ENCODE results near the gene SLC66A2. TPM values are rescaled to one million over a fixed set of nuclear protein-coding genes. Genes with fewer than 3 reads are reported as not detected.

The SLC66A2 gene
- total RNA-seq, 2 donors from 2014 or later, result 31.5 to 31.9 TPM

DNA sequence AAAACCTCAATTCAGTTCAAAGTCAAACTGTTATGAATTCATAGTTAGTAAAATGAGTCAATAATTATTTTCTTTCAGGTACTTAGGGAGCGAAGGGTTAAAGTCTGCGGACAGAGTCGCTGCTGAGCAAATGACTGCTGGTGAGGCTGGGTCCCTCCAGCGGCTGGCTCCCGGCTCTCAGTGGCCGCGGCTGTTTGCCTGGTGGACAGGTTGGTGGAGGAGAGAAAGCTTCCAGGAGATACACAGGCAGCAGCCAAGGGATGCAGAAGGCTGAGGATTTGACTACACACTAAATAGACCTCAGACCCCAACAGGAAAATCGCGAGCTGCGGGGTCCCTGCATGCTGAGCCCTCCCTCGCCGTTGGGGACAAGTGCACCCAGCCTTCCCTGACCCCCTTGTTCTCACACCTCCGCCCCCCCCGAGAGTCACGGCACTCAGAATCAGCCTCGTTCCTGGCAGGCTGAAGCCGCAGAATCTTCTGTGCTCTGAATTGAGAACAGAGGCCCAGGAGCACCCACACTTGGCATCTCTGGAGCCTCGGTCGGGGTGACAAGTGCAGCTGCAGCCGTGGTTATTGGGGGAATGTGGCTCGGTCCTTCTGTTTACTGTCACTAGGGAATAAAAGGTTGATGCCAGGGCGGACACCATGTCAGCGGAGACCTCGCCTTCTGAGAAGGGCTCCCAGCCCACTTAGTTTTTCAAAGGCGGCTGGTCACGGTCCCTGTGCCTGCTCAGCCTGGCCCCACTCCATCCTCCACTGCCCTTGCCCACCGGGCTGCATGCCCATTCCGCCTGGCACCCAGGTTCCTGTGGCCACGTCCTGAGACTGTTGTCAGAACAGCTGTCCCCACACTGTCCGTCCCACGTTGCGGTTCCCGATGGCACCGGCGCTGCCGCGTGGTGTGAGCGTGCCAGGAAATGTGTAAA is 74.0 kb downstream of the SLC66A2 start:
- no peak for DNase-seq
- no peak for ATAC-seq
- intact Hi-C loops (cut with DNase I), result no loop called here

DNA sequence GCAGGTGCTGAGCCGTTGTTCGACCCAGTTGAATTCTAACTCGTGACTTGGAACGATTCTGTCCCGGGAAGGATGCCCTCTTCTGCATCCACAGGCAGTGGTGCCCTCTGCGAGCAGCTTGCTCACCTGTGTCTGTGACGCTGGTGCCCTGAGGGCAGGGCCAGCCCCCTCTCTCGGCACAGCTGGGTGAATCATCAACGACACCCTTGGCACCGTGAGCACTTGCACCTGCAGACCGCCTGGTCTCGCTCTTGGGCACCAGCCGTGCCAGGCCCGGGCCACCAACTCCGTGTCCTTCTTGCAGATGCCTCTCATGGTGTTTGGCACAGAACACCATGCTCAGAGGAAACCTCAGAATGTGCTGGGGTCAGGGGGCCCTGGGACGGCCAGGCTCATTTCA is 75.0 kb downstream of the SLC66A2 start:
- ATAC-seq, result no peak
- no peak for DNase-seq
- intact Hi-C loops (cut with DNase I), result no loop called here

DNA sequence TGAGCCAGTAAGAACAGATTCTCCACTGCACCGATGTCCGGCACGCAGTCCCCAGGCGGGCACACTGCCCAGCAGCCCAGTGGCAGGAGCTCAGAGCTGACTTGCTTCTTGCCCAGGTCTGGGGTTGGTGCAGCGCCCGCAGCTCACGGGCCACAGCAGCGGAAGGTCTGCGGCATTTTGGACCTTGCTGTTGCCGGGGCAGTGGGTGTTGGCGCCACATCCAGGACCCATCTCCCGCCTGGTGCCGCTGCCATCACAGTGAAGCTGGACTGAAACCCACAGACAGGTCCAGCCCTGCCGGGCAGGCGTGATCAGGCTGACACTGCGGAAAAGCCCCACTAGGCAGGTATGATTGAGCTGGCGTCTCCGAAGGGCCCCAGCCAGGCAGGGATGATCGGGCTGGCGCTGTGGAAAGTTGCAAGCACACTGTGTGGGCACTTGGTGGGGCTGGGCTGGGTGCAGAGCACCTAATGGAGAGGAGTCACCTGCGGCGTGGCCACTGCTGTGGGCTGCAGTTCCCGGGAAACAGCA is 75.5 kb downstream of the SLC66A2 start:
- DNase-seq (no peak), ATAC-seq (no peak)
- intact Hi-C loops (cut with DNase I), result no loop called here

DNA sequence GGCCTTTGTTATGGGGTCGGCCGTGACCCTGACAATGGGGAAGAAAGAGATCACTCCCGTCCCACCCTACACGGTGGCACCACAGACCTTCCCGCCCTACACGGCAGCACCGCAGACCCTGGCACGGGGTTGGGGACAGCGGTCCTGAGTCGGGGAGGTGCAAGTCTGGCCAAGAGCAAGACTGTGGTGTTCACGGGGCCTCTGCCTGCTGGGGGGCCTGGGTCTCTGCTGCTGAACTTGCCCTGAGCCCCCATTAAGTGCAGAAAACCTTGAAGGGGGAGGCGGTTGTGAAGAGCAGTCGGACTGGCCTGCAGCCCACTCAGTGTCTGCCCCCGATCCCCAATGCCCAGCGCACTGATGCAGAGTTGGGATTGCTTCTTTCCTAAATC is 75.9 kb downstream of the SLC66A2 start:
- DNase-seq, result no peak
- ATAC-seq, result no peak
- intact Hi-C loops (cut with DNase I), result no loop called here

DNA sequence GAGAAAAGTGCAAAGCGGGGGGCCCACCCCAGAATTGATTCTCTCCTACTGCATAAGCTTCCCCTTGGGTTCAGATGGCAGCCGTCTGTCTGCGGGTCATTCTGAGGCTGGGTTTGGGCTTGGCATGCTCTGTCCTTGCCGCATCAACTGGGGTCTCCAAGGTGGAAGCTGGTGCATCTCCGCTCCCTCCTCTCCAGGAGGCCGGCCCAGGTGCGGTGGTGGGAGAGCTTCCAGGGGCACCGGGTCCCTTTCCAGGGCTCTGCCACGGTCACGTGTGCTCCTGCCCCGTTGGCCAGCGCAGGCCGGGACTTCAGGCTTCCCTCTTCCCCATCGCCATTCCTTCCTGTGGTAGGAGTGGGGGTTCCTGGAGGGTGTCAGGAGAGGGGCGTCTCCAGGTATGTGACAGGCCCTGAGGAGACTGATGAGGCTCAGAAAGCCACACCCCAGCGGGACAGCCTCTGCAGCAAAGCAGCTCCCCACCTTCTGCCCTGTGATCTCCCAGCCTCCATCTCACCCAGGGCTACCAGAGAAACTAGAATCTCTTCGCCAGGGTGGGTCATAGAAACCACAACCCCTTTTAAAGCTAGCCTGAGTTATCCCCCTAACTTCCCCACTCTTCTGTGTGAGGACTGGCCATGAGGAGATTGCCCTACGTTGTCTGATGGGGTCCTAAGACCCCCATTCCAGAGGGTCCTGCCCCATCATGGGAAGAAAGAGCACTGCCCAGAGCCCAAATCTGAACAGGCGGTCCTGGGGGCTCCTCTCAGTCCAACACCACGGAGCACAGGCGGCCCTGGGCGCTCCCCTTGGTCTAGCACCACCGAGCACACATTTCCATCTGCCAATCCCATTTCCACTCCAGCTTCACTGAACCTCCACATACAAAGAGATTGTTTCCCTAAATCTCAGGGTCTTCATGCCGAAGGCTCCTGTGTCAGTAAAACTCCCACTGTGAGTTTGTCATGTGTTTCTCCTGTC is 76.6 kb downstream of the SLC66A2 start:
- intact Hi-C loops (cut with DNase I), result no loop called here

DNA sequence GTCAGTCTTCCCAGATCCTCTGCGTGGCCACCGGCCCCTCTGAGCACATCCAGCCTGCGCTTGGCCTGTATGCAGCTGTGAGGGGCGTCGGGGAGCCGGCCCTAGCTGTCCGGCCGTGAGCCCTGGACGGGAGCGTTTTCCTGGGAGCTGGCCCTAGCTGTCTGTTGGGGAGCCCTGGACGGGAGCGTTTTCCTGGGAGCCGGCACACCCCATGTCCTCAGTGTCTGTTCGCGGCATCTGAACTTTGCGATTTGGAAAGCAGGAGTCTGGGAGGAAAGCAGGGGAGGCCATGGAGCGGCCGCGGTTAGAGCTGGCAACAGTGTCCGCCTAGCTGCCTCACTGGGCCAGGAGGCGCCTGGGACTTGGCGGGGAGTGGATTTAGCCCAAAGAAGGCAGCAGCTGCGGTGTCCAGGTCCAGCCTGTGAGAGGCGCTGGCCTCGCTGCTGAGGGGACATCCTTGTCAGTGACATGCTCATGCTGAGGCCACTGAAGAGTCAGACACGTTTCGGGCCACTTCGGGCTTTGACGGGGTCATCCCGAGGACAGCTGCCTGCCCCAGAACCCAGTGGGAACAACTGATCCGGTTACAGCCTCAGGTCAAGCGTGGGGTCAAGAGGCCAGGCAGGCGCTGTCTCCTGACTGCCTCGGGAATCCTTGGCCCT is 77.9 kb downstream of the SLC66A2 start:
- intact Hi-C loops (cut with DNase I), result no loop called here
- ATAC-seq (peak in 1 of 2 donors; percentile 53), DNase-seq (no peak)

More for the DNA sequence above, 76.6 kb downstream of the SLC66A2 start:
- ATAC-seq (no peak), DNase-seq (no peak)

DNA sequence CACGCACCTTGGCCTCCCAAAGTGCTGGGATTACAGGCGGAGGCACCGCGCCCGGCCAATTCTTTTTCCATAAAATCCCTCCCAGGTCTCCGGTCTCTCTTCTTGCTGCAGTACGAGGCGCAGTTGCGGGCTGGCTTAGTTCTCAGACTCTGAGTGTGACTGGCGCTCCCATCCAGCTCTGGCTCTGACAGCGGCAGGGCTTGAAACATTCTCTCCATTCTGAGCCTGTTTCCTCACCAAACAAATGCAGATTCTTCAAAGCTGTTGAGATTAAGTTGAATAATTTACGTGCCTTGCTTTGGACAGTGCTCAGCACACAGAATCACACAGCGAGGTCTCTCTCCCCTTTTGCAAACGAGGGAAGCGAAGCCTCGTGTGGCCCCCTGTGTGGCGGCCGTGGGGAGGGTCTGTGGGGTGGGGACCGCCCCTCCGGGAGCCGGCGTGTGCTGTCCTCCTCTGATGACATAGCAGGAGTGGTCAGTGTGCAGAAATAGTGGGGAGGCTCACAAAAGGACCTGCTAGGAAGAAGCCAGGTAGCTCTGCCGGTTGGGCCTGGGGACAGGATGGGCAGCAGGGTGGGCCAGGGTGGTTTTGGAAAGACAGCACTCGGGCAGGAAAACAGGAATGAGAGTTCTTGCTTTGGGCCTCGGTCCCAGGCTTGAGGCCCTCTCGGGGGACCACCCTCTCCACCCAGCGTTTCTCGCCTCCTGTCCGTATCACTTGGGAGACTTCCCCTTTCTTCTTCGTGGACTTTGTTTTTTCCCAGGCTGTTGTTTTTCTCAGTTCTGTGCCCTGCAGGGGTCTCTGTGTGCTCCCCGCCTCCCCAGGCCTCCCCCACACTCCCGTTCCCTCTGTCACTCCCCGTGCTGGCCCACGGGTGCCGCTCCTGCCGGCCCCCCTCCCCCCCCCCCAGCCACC is 78.7 kb downstream of the SLC66A2 start:
- ATAC-seq (no peak), DNase-seq (no peak)
- intact Hi-C loops (cut with DNase I), result no loop called here

DNA sequence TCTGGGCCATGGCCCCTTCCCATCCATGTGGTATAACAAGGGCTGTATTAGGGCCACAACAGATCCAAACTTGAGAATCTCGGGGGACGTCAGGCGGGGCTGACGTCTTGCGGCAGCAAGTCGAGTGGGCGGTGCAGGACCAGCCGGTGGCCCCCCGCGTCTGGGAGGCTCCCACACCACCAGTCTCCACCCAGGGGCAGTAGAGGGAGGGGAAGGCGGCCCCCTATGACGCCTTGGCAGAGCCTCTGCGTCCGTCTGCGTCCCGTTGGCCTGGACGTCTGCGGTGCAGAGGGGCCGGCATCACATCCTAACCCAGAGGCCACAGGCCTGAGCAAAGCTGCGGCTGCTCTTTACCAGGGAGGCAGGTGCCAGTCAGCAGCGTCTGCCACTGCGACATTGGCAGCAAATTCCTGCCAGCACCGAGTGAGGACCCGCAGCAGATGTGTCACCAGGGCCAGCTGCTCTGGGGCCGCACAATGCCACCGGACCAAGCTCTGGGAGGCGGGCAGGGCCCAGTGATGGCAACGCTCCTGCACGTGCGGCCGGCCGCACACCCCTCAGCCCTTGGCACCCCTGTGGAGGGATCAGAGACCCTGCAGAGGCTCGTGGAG is 79.9 kb downstream of the SLC66A2 start:
- DNase-seq (no peak), ATAC-seq (no peak)
- intact Hi-C loops (cut with DNase I), result no loop called here

DNA sequence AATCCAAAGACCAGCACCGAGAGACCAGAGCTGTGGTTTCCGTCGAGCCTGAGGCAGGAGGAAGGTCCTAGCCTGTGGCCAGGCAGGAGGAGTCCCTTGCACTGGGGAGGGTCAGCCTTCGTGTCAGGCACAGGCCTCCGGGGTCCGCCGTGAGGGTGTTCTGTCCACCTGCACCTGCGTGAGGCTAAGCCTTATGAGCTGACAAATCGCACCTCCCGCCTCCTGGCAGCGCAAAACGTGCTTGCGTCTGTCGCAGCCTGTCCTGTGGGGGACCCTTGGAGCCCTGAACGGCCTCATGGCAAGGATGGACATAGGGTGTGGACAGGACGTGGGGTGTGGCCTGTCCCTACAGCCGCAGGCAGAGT is 80.4 kb downstream of the SLC66A2 start:
- intact Hi-C loops (cut with DNase I), result no loop called here
- no peak for ATAC-seq
- no peak for DNase-seq

DNA sequence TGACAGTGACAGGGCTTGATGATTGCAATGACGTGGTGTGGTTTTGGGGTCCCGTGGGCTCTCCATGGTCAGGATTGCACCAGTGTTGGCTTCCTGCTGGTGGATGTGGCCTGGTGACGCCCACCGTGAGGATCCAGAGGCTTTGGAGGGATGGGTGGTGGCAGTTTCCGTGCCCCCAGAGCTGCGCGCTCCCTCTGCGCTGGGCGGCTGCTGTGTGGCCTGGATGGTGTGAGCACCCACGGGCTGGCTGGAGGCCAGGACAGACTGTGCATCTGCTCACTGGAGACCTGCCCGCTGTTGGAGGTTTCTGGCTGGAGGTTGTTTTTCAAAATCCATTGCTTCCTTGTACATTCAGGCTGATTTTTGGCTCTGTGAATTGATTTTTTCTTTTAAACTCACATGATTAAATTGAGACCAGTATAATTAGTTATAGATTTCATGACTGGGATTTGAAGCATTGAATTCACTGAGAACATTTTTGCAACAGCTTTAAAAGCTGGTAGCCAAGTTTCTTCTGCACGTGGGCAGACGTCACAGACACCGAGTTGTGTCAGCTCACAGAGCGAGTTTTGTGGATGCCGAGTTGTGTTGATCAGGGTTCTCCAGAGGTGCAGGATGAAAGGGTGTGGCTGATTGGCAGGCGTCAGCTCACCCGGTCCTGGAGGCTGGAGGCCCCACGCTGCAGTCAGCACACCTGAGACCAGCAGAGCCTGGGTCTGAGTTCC is 81.0 kb downstream of the SLC66A2 start:
- DNase-seq (no peak), ATAC-seq (no peak)
- intact Hi-C loops (cut with DNase I), result no loop called here

DNA sequence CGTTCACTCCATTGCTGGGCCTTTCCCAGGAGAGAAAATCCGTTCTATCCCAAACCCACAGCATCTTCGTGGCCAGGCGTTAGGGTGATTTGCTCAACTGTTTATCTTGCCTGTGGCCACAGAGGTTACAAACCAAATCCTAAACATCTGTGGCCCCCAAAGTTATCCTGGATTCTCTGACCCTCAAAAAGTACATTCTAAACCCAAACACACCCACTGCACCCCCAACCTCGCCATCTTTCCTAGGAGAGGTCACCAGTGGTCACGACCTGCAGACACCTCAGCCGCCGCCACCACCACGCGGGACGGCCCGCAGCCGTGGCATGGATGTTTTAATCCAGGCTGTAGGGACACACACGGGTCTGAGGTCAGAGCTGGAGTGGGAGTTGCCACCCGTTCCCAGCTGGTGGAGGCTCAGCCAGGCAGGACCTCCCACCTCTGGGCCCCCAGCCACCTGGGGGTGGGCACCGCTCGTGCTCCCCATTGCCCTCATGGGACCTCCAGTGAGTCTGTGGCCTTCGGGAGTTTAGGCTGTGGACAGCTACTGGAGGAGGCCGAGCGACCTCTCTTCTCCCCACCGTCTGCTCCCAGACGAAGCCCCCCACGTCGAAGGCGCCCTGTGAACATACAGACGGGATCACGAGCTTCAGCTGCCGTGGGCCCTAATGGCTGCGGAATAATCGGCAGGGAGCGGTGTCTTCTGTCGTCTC is 81.7 kb downstream of the SLC66A2 start:
- no peak for DNase-seq

DNA sequence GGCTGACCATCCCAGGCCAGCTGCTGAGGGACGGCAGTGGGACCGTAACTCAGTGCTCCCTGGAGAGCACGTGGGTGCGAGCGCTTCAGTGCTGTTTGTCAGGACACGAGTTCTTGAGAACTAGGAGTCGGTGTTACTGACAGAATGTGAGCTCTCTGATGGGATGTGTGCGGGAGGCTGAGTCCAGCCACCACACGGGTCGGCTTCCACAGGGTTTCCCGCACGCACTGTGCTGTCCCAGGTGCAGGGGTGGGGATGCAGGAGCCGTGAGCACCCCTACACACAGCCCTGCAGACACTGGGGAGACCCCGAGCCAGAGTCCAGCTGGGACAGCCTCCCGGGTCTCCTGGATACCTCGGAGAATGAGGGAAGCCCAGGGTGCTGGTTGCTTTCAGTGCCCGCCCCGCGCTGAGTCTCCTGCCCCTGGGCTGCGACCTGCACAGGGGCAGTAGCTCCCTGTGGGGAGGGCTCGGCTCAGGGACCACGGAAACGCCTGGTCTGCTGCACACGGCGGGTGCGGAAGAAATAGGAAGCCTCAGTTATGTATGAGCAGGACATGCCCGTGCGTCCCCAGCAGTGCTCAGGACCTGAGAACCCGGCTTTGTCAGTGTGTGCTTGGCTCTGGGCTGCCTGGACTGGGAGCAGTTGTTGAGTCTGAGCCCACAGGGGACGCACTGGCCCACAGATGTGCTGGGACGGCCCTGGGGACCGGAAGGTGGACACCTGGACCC is 82.5 kb downstream of the SLC66A2 start:
- no peak for DNase-seq

More for the DNA sequence above, 81.7 kb downstream of the SLC66A2 start:
- intact Hi-C loops (cut with DNase I), result no loop called here
- ATAC-seq, result no peak

DNA sequence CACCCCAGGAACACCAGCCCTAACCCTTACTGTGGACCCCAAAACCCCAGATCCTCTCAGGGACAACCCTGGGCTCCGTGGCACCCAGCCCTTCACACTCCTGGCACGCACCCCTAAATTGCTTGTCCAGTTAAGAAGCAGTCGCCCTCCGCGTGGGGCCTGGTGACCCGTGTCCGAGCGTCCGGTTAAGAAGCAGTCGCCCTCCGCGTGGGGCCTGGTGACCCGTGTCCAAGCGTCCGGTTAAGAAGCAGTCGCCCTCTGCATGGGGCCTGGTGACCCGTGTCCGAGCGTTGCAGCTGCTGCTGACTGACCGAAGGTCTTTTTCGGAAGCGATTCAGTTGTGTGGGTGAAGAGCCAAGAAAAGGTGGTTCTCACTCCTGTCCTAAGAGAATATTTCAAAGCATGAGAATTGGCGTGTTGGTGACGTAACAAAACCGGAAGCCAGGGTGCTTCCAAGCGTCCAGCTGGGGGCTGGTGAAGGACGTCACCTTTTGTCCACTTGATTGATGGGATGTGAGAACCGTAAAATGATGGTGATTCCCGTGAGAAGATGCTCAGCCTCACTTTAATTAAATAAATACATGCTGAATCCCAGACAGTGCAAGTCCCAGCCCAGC is 83.2 kb downstream of the SLC66A2 start:
- DNase-seq, result no peak
- no peak for ATAC-seq
- intact Hi-C loops (cut with DNase I), result no loop called here

More for the DNA sequence above, 82.5 kb downstream of the SLC66A2 start:
- intact Hi-C loops (cut with DNase I), result no loop called here
- no peak for ATAC-seq

DNA sequence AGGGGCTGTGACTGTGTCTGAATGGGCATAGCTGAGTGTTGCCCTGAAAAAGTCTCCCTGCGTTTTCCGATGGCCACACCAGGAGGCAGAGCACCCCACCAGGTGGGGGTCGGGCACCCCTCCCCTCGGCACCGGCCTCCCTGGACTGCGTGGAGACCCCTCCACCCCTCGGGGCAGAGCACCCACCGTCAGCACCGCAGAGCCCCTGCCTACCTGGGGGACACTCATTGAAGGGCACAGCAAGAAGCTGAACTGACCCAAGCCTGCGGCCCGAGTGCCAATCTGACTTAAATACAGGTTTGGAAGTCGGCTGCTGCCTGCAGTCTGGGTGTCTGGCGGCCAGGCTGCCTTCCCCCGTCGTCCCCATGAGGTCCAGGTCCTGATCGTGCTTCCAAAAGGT is 83.8 kb downstream of the SLC66A2 start:
- intact Hi-C loops (cut with DNase I), result no loop called here
- DNase-seq (no peak), ATAC-seq (no peak)

DNA sequence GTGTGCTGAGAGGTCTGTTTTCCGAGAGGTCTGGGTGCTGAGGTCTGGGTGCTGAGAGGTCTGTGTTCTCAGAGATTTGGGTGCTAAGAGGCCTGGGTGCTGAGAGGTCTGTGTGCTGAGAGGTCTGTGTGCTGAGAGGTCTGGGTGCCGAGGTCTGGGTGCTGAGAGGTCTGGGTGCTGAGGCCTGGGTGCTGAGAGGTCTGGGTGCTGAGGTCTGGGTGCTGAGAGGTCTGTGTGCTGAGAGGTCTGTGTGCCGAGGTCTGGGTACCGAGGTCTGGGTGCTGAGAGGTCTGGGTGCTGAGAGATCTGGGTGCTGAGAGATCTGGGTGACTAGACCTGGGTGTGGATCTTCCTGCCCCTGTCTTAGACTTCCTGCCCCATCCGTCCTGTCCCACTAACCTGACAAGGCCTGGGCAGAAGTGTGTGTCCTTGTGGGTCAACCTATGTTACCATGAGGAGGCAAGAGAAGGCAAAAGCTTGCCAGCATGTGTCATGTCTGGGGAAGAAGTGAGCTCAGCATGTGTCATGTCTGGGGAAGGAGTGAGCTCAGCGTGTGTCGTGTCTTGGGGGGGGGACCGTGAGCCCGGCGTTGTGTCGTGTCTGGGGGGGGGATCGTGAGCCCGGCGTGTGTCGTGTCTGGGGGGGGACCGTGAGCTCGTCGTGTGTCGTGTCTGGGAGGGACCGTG is 84.4 kb downstream of the SLC66A2 start:
- intact Hi-C loops (cut with DNase I), result no loop called here
- DNase-seq (no peak), ATAC-seq (no peak)
